H7 (cell line): ENCODE data around the gene SFT2D1. TPM values are rescaled to one million over a fixed set of nuclear protein-coding genes. Genes with fewer than 3 reads are reported as not detected.
"Not testable (repeated sequence)": the region's sequence is repeated elsewhere in the genome, so short reads cannot be mapped to it uniquely, and the experiment has no call there.

Source experiments
- DNase-seq: peaks from one replicate; pipeline ENCODE4 v3.0.0; 2012
- H3K27me3 ChIP-seq: 2 replicates; pipeline ENCODE4 v1.6.0; 2011; ENCODE audit warnings: mild to moderate bottlenecking, low read length; ENCODE audit not compliant: control insufficient read depth, insufficient read depth
- H3K36me3 ChIP-seq: replicated peaks from 2 replicates; pipeline ENCODE4 v1.5.1; 2011; ENCODE audit warnings: low read length; ENCODE audit not compliant: control insufficient read depth, insufficient read depth
- H3K4me3 ChIP-seq: 2 replicates; pipeline ENCODE4 v1.5.1; 2011; ENCODE audit warnings: low read depth, mild to moderate bottlenecking, control low read depth, low read length, moderate library complexity; ENCODE audit not compliant: insufficient read depth
- total RNA-seq: library from RNA; depleted of rRNA; stranded (reverse); fragments of >200 nt; shearing (Covaris generic); gene quantifications from 2 replicates; pipeline ENCODE4 v1.2.3, GENCODE V29; 2014

The SFT2D1 gene
- total RNA-seq, 1 experiment from 2014 or later: 58.0 TPM

DNA sequence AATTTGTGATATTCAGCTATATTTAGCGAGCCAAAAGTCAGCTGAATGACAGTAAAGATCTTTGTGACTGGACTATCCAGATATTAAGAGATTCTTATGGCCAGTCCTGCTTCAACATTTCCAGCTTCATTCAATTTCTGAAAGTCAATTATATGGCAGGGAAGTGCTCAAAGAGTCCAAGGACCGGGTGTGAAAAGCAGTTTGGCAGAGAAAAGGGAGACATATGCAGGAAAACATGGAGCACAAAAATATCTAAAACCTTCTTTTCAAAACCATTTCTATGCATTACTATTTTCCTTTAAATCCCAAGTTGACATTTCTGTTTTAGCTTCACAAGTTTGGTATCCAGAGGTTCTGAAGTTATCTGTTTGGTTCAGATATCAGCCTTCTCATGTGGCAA lies 35.4 kb upstream of the SFT2D1 start:
- no peak for DNase-seq
- Histone ChIP-seq H3K27me3 (no peaks in the 10 kb centered on the region; the same call in 1 of the 2 replicates), H3K4me3 (no peak overlapping the region), H3K36me3 (no peaks in the 10 kb centered on the region)

DNA sequence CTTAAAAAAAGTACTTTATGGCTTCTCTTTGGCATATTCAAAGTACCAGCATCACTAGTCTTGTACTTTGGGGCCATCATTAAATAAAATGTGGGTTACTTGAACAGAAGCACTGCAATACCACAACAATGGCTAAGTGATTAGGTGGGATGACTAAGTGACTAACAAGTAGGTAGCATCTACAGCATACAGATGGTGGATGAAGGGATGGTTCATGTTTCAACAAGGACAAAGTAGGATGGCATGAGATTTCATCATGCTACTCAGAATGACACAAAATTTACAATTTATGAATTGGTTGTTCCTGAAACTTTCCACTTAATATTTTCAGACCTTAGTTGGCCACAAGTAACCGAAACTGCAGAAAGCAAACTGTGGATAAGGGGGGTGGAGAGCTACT lies 32.7 kb upstream of the SFT2D1 start:
- no peak for DNase-seq
- Histone ChIP-seq H3K36me3 (no peaks in the 10 kb centered on the region), H3K4me3 (no peak overlapping the region), H3K27me3 (no peaks in the 10 kb centered on the region)

DNA sequence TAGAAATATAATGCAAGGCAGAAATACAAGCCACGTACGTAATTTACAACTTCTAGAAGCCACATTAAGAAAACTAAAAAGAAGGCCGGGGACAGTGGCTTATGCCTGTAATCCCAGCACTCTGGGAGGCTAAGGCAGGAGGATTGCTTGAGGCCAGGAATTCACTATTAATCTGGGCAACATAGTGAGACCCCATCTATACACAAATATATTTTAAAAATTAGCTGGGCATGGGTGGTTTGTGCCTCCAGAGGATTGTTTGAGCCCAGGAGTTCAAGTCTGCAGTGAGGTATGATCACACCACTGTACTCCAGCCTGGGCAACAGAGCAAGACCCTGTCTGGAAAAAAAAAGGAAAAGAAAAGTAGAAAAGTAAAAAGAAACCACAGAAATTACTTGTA lies 28.1 kb upstream of the SFT2D1 start:
- H3K36me3 ChIP-seq: no peaks in the 10 kb centered on the region
- no peak for DNase-seq
- H3K27me3 ChIP-seq: no peaks in the 10 kb centered on the region
- no peak overlapping the region for H3K4me3 ChIP-seq

DNA sequence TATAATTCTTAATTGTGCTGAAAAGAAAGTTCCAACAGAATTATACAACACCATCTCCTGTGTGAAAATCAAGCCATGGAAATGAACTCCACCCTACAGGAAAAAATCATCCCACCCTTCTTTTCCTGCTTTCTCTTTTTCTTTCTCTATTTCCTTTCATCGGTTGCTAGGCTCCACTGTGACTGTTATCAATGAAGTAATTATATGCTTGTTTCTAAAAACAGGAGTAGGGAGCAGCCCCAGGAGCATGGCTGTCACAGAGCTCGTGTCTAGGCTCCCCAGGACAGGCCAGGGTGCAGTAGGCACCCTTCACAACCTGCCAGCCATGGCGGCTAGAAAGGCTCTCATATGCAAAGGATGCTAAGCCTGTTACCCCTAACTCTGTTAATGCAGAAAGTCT lies 27.4 kb upstream of the SFT2D1 start:
- DNase-seq: no peak
- Histone ChIP-seq H3K4me3 (no peak overlapping the region), H3K27me3 (no peaks in the 10 kb centered on the region), H3K36me3 (no peaks in the 10 kb centered on the region)

DNA sequence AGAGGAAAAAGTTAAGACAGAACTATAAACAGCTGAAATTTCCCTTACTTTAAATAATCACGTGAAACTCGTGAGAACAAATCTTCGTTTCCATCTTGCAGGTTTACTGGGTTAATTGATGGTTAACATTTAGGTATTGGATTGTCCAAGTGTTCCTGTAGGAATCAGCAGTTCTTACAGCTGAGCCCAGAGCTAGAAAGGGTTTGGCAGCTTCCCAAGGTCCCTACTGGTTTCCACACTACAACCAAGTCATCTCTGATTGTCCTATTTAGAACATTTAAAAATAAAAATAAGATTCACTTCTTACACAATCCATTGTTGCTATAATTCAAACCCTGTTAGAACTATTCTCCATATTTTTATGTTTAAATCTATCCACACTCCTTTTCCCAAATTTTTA lies 24.6 kb upstream of the SFT2D1 start:
- no peaks in the 10 kb centered on the region for H3K27me3 ChIP-seq
- H3K4me3 ChIP-seq: no peak overlapping the region
- DNase-seq: no peak
- no peaks in the 10 kb centered on the region for H3K36me3 ChIP-seq

DNA sequence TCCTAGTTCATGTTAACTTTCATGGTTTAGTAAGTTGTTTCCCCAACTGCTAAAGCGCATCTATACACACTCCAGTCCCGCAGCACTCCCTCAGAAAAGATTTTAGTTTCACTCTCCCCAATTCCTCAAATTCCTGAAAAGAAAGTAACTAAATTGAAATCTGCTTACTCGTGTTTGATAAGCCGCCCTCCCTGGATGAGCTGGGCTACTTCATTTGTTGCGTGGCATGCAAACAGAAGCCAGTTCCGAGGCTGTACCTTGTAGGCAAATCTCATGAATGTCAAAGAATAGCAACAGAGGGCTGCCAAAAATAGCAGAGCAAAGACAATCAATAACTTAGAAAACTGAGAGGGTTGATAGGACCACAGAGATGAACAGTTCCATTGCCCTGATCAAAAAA lies 23.5 kb upstream of the SFT2D1 start:
- DNase-seq: peak; percentile 48
- Histone ChIP-seq H3K27me3 (no peaks in the 10 kb centered on the region), H3K4me3 (no peak overlapping the region), H3K36me3 (no peaks in the 10 kb centered on the region)

DNA sequence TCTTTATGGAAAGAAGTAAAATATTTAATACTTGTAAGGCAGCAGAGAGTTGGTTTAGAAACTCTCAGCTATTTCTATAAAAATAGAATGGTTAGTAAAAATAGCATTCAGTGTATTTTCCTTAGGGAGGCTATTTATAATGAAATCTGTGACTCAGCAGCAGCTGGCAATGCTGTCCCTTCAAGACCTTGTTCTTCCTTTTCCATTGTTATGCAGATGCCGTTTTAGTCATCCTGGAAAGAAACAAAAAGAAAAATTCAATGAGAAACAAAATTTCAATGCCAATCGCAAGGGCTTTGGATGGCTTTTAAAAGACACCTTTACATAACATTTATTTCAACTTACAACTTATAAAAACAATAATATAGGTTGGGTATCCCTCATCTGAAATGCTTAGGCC lies 22.9 kb upstream of the SFT2D1 start:
- peak; percentile 69 for DNase-seq
- no peak overlapping the region for H3K4me3 ChIP-seq
- H3K27me3 ChIP-seq: no peaks in the 10 kb centered on the region
- H3K36me3 ChIP-seq: no peaks in the 10 kb centered on the region

DNA sequence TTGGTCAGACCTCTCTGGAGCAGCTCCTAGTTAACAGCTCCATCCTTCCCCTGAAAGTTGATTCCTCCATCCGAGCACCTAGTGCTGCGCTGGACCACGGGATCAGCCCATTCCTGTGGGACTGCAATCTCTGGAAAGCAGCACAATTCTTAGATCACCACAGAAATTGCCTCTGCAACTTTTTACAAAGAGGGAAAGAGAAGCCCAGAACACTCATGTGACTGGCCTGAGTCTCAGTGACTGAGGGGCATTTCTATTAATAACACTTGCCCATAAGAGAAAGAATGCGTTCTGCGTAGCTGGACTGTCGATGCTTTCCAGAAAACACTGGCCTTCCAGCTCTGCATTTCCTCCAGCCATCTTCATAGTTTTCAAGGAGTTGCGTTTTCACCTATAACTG lies 22.1 kb upstream of the SFT2D1 start:
- no peaks in the 10 kb centered on the region for H3K27me3 ChIP-seq
- no peak for DNase-seq
- no peak overlapping the region for H3K4me3 ChIP-seq
- H3K36me3 ChIP-seq: no peaks in the 10 kb centered on the region

DNA sequence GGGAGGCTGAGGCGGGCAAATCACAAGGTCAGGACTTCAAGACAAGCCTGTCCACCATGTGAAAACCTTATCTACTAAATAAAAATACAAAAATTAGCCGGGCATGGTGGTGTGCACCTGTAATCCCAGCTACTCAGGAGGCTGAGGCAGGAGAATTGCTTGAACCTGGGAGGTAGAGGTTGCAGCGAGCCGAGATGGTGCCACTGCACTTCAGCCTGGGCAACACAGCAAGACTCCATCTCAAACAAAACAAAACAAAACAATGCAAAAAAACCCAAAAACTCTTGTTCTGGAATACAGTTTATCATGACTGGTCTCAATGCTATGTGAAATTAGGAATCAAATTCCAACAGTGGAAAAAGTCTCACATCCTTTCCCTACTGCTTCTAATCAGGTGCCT lies 20.1 kb upstream of the SFT2D1 start:
- not testable (repeated sequence) for H3K4me3 ChIP-seq, H3K36me3 ChIP-seq, H3K27me3 ChIP-seq, DNase-seq

DNA sequence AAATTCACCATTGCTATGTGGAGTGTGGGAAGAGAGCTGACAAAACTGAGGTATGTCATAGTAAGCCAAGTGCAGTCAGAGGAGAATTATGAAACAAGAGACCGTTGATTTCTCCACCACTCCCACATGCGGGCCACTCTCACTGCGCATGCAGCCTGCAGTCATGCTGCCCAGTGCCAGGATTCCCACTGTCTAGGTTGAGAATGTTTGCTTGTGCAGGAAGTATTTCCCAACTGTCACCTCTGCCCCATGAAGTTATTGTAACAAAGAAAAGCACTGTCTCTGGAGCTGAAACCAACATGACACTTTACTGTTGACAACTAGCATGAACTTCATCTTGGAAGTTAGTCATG lies 18.7 kb upstream of the SFT2D1 start:
- Histone ChIP-seq H3K36me3 (no peaks in the 10 kb centered on the region), H3K27me3 (no peaks in the 10 kb centered on the region), H3K4me3 (no peak overlapping the region)
- DNase-seq: no peak

DNA sequence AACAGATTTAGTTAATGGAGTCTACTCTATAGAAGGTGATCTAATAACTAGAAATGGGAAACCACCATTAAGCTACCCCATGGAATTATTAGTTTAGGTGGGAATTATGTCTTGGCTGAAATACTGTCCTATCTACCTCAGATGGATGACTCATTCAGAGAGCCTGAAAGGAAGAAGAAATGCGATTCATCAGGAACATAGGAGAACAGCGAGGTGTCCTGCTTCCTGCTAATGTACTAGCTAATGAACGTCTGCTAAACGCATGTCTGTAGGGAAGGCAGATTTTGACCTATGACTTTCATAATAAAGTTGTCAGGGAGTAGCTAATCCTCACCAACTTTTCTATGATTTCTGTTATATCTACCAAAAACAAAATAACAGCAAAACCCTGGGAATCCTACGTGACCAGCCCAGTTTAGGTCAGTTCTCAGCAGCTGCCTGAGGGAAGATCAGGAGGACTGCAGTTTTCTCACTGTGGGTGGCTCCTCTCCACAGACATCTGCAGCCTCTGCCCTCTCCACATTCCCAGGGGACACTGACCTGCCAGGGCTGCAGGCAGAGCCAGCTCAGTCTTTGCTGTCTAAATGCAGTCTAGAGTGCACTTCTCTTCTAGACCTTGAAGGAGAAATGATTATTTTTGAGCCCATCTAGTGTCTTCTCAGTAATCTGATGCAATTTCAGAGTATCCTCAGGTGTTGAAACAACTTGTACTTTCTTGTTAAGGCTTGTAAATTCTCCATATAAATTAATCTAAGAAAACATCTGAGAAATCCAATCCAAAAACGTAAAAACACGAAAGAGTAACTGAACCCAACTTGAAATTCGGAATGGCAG lies 18.1 kb upstream of the SFT2D1 start:
- Histone ChIP-seq H3K4me3 (no peak overlapping the region), H3K27me3 (no peaks in the 10 kb centered on the region), H3K36me3 (no peaks in the 10 kb centered on the region)
- no peak for DNase-seq

DNA sequence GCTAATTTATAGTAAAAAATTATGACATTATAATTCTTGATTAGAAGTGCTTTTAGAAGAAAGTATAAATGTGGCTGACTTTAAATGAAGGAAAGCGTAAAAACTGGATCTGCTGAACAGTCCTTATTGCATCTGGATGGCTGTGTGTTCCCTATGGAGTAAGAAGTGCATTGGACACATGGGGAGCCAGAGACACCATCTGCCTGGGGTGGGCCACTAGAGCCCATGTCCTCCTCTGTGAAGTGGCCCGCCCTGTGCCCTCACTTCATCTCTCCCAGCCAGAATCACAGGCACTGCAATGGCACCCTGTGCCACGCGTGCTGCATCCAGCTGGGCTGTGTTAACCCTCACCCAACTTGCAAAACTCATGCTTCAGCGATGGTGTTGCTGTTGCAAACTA lies 13.2 kb upstream of the SFT2D1 start:
- no peak overlapping the region for H3K4me3 ChIP-seq
- H3K27me3 ChIP-seq: no peaks in the 10 kb centered on the region
- no peak for DNase-seq
- no peaks in the 10 kb centered on the region for H3K36me3 ChIP-seq

DNA sequence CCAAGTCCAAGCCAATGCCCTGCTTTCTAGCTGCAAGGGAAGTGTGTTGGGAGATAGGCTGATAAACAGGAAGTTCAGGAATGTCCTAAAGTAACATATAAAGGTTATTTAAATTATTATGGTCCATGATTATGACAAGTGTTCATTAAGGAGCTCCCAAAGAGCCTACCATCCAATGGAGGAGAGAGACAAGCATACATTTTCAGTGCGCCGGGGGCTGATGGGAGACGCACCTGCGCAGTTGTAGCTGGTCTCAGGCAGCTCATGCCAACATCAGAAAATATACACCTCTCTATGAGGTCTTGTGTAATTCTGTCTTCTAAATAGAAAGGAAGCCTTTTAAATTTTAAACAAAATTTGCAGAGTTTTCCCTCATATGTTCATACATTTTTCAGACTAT lies 12.6 kb upstream of the SFT2D1 start:
- no peak for DNase-seq
- no peak overlapping the region for H3K4me3 ChIP-seq
- no peaks in the 10 kb centered on the region for H3K27me3 ChIP-seq
- H3K36me3 ChIP-seq: no peaks in the 10 kb centered on the region

DNA sequence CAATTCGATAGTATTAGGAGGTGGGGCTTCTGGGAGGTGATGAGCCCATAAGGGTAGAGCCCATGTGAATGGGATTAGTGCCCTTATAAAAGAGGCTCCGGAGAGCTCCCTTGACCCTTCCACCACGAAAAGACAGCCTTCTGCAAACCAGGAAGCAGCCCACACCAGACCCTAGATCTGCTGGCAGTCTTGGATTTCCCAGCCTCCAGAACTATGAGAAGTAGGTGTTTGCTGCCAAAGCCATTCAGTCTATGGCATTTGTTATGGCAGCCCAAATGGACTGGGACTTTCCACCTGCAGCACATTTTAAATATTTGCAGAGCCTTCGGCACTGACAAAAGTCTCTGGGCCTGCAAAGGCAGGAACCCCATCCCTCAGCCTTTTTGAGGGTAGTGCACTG lies 11.8 kb upstream of the SFT2D1 start:
- no peaks in the 10 kb centered on the region for H3K36me3 ChIP-seq
- no peak overlapping the region for H3K4me3 ChIP-seq
- DNase-seq: no peak
- H3K27me3 ChIP-seq: no peaks in the 10 kb centered on the region

DNA sequence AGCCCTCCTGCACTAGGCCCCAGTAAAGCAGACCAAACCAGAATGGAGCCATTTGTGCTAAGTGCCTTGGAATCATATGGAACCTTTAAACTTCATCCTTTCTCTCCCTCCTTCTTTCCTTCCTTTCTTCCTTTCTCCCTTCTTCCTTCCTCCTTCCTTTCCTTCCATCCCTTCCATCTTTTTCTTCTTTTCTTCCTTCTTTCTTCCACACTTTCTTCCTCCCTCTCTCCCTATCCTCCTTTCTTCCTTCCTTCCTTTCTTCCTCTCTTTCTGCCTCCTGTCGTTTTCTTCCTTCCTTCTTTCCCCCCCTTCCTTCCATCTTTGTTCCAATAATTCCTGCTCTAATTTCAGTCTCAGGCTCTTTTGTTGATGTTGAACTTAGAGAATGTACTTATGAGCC lies 11.2 kb upstream of the SFT2D1 start:
- H3K36me3 ChIP-seq: no peaks in the 10 kb centered on the region
- H3K27me3 ChIP-seq: no peaks in the 10 kb centered on the region
- H3K4me3 ChIP-seq: no peak overlapping the region
- no peak for DNase-seq

DNA sequence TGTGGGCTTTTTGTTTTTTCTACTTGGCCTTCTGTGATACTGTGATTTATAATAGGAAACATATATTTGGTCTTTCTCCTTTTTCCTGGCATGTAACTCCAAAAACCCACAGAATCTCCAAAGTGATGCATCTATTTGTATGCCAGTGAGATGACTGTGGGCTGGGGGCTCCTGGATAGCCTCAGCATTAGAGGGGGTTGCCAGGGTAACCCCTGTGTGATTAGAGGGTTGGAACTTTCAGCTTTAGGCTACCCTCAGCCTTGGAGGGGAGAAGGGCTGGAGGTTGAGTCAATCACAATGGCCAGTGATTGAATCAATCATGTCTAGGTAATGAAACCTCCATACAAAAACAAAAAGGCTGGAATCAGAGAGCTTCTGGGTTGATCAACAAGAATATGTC lies 10.6 kb upstream of the SFT2D1 start:
- Histone ChIP-seq H3K4me3 (no peak overlapping the region), H3K27me3 (no peaks in the 10 kb centered on the region), H3K36me3 (no peaks in the 10 kb centered on the region)
- DNase-seq: no peak
